HepG2 (cell line): ENCODE results near the gene TMEM143. TPM values are rescaled to one million over a fixed set of nuclear protein-coding genes. Genes with fewer than 3 reads are reported as not detected.

Experiments used
- MYC ChIP-seq: sonication (generic); formaldehyde crosslinking; IDR thresholded peaks from 2 replicates; pipeline ENCODE4 v1.9.0; 2021; ENCODE audit warnings: missing genetic modification reagents, borderline replicate concordance
- MYPOP ChIP-seq: sonication (generic); formaldehyde crosslinking; IDR thresholded peaks from 2 replicates; pipeline ENCODE4 v1.8.1; 2023; ENCODE audit warnings: mild to moderate bottlenecking, moderate library complexity, missing genetic modification reagents
- PAF1 ChIP-seq: IDR thresholded peaks from 2 replicates; pipeline ENCODE4 v1.6.1; 2016; ENCODE audit warnings: missing genetic modification reagents, missing compliant biosample characterization
- SIX1 ChIP-seq: sonication (generic); formaldehyde crosslinking; IDR thresholded peaks from 2 replicates; pipeline ENCODE4 v1.4.0; 2020; ENCODE audit warnings: missing genetic modification reagents, borderline replicate concordance
- SNAI1 ChIP-seq: sonication (generic); formaldehyde crosslinking; IDR thresholded peaks from 2 replicates; pipeline ENCODE4 v1.5.0; 2020; ENCODE audit warnings: mild to moderate bottlenecking, missing genetic modification reagents, borderline replicate concordance
- SNAPC4 ChIP-seq: sonication (generic); formaldehyde crosslinking; IDR thresholded peaks from 2 replicates; pipeline ENCODE4 v1.4.0; 2020; ENCODE audit warnings: mild to moderate bottlenecking, missing genetic modification reagents
- THYN1 ChIP-seq: sonication (generic); formaldehyde crosslinking; IDR thresholded peaks from 2 replicates; pipeline ENCODE4 v1.8.1; 2023; ENCODE audit warnings: low read depth, mild to moderate bottlenecking, moderate library complexity, missing genetic modification reagents, borderline replicate concordance
- ZKSCAN5 ChIP-seq: sonication (generic); formaldehyde crosslinking; IDR thresholded peaks from 2 replicates; pipeline ENCODE4 v1.5.1; 2020; ENCODE audit warnings: mild to moderate bottlenecking, missing genetic modification reagents
- ZNF205 ChIP-seq: IDR thresholded peaks from 2 replicates; pipeline ENCODE4 v1.6.1; 2018; ENCODE audit warnings: missing biosample characterization, missing genetic modification reagents
- ZNF224 ChIP-seq: sonication (generic); formaldehyde crosslinking; IDR thresholded peaks from 2 replicates; pipeline ENCODE4 v1.5.0; 2020; ENCODE audit warnings: mild to moderate bottlenecking, missing genetic modification reagents
- ZNF275 ChIP-seq: sonication (generic); formaldehyde crosslinking; IDR thresholded peaks from 2 replicates; pipeline ENCODE4 v1.8.0; 2022; ENCODE audit warnings: missing genetic modification reagents, mild to moderate bottlenecking, inconsistent platforms, borderline replicate concordance
- ZNF639 ChIP-seq: conservative IDR thresholded peaks from 2 replicates; pipeline ENCODE4 v1.6.1; 2018; ENCODE audit warnings: missing genetic modification reagents
- ZNF83 ChIP-seq: sonication (generic); formaldehyde crosslinking; IDR thresholded peaks from 2 replicates; pipeline ENCODE4 v1.4.0; 2020; ENCODE audit warnings: missing genetic modification reagents, mild to moderate bottlenecking, borderline replicate concordance
- polyA plus RNA-seq, 8 experiments: library from polyadenylated mRNA; depleted of rRNA in 3 of 8; stranded (reverse) in 7 of 8; unstranded in 1 of 8; fragments of >200 nt; fragmentation: Illumina TruSeq in 4 of 8; extraction: Trizol in 4 of 8; gene quantifications; 2 replicates each; pipeline versions ENCODE4 v1.2.1 to v1.2.3, GENCODE V29; 2011 to 2016; ENCODE audit warnings: low read depth in 4 of 8, missing spikeins in 1 of 8, mixed read lengths in 1 of 8; ENCODE audit not compliant: insufficient read depth in 1 of 8
- total RNA-seq, 5 experiments: library from RNA; depleted of rRNA; stranded (reverse); fragments of >200 nt; fragmentation: Illumina TruSeq; extraction: Trizol; gene quantifications; 2 replicates each; pipeline ENCODE4 v1.2.3, GENCODE V29; 2016; ENCODE audit warnings: low read depth in 1 of 5
- TF ChIP-seq, protein P1 (sequence below): sonication (generic); formaldehyde crosslinking; IDR thresholded peaks from 2 replicates; pipeline ENCODE4 v1.4.0; 2020; ENCODE audit warnings: mild to moderate bottlenecking, missing genetic modification reagents
- TF ChIP-seq, protein P2 (sequence below): sonication (generic); formaldehyde crosslinking; IDR thresholded peaks from 2 replicates; pipeline ENCODE4 v1.4.0; 2020; ENCODE audit warnings: missing genetic modification reagents

The TMEM143 gene
- total and polyA plus RNA-seq, 2 of the 13 experiments (the other 11 are each of a cell fraction or from before 2014, with no cell fraction given), result 7.7 to 11.3 TPM

DNA sequence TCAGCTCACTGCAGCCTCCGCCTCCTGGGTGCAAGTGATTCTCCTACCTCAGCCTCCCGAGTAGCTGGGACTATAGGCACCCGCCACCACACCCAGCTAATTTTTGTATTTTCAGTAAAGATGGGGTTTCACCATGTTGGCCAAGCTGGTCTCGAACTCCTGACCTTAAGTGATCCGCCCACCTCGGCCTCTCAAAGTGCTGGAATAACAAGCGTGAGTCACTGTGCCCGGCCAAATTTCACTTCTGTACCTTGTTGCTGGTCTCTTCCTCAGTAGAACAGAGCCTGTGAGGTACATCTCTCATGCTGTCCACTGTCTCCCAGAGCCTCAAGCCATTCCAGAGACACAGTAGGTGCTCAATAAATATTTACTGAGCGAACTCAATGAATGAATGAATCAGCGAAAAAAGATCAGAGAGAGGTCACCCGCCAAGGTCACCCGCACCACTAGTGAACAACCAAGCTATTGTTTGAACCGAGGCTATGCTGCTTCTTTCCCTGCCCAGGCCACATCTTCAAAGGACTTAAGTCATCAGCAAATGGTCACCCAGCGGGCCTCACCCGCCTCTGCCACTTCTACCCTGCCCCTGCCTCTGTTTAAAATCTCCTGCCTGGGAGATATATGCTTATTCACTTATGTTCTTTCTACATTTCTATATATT is 9.3 kb downstream of the TMEM143 start (continued):
- TF ChIP-seq, protein P1, sequence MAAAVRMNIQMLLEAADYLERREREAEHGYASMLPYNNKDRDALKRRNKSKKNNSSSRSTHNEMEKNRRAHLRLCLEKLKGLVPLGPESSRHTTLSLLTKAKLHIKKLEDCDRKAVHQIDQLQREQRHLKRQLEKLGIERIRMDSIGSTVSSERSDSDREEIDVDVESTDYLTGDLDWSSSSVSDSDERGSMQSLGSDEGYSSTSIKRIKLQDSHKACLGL (CRISPR knock-in tag), result no peak
- no peak for TF ChIP-seq SNAI1 (CRISPR knock-in tag)
- no peak for TF ChIP-seq SNAPC4 (CRISPR knock-in tag)
- no peak for TF ChIP-seq ZKSCAN5 (CRISPR knock-in tag)
- TF ChIP-seq PAF1 (CRISPR knock-in tag), result no peak
- TF ChIP-seq, protein P2, sequence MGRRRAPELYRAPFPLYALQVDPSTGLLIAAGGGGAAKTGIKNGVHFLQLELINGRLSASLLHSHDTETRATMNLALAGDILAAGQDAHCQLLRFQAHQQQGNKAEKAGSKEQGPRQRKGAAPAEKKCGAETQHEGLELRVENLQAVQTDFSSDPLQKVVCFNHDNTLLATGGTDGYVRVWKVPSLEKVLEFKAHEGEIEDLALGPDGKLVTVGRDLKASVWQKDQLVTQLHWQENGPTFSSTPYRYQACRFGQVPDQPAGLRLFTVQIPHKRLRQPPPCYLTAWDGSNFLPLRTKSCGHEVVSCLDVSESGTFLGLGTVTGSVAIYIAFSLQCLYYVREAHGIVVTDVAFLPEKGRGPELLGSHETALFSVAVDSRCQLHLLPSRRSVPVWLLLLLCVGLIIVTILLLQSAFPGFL, result no peak
- TF ChIP-seq ZNF224 (CRISPR knock-in tag), result no peak
- peak; percentile 95 for TF ChIP-seq SIX1
- no peak for TF ChIP-seq THYN1 (CRISPR knock-in tag)
- no peak for TF ChIP-seq MYC
- TF ChIP-seq ZNF83, result no peak
- peak; percentile 90 for TF ChIP-seq ZNF205 (CRISPR knock-in tag)
- no peak for TF ChIP-seq ZNF275 (CRISPR knock-in tag)
- peak; percentile 72; the same call in 1 of the 2 replicates for TF ChIP-seq MYPOP
- no peak for TF ChIP-seq ZNF639 (CRISPR knock-in tag)
